ENCODE data around the gene GRM5.

GRM5 gene

GRCh38 chr11:88603091-88603867 is 462.5 kb downstream of the GRM5 start:
- DNase-seq (ENCODE audit: low spot score) = no peak
- TF ChIP-seq CTCF (IDR thresholded peaks at IDR 0.05; ENCODE audit: extremely low read depth, missing control alignments) = no peak

- no peak for DNase-seq (ENCODE audit: low spot score)
- TF ChIP-seq CTCF (IDR thresholded peaks at IDR 0.05; ENCODE audit: extremely low read depth, missing control alignments) = no peak
Measured at GRCh38 chr11:88597387-88597786, 468.4 kb downstream of the GRM5 start.

- no peak for DNase-seq (ENCODE audit: low spot score)
- no peak for TF ChIP-seq CTCF (IDR thresholded peaks at IDR 0.05; ENCODE audit: extremely low read depth, missing control alignments)
Measured at GRCh38 chr11:88596786-88597185, 469.0 kb downstream of the GRM5 start.

GRCh38 chr11:88594274-88594950 is 471.4 kb downstream of the GRM5 start:
- DNase-seq (ENCODE audit: low spot score) = no peak
- no peak for TF ChIP-seq CTCF (IDR thresholded peaks at IDR 0.05; ENCODE audit: extremely low read depth, missing control alignments)

GRCh38 chr11:88590361-88590760 is 475.4 kb downstream of the GRM5 start:
- no peak for TF ChIP-seq CTCF (IDR thresholded peaks at IDR 0.05; ENCODE audit: extremely low read depth, missing control alignments)
- no peak for DNase-seq (ENCODE audit: low spot score)

GRCh38 chr11:88583251-88583650 is 482.5 kb downstream of the GRM5 start:
- no peak for TF ChIP-seq CTCF (IDR thresholded peaks at IDR 0.05; ENCODE audit: extremely low read depth, missing control alignments)
- no peak for DNase-seq (ENCODE audit: low spot score)

- TF ChIP-seq CTCF (IDR thresholded peaks at IDR 0.05; ENCODE audit: extremely low read depth, missing control alignments) = no peak
- no peak for DNase-seq (ENCODE audit: low spot score)
Measured at GRCh38 chr11:88579466-88579865, 486.3 kb downstream of the GRM5 start.

Data from GM20000 (cell line).